Loucy (cell line): ENCODE measurements around the gene LYPD3.

Experiments used
- CTCF ChIP-seq: fragments of 200-600 bp; sonication (generic); conservative IDR thresholded peaks from 2 replicates; pipeline ENCODE4 v1.5.1; 2014; ENCODE audit warnings: mild to moderate bottlenecking, antibody characterized with exemption, low read length
- EZH2phosphoT487 ChIP-seq: fragments of 200-600 bp; IDR thresholded peaks from 2 replicates; pipeline ENCODE4 v1.6.1; 2018; ENCODE audit warnings: antibody characterized with exemption, mild to moderate bottlenecking, moderate library complexity, borderline replicate concordance

- no peak for TF ChIP-seq CTCF
- TF ChIP-seq EZH2phosphoT487 = no peak
These were observed 48.3 kb downstream of the LYPD3 start for GRCh38 chr19:43416951-43417623.
